ENCODE data around the gene LEUTX.

The LEUTX gene

DNA sequence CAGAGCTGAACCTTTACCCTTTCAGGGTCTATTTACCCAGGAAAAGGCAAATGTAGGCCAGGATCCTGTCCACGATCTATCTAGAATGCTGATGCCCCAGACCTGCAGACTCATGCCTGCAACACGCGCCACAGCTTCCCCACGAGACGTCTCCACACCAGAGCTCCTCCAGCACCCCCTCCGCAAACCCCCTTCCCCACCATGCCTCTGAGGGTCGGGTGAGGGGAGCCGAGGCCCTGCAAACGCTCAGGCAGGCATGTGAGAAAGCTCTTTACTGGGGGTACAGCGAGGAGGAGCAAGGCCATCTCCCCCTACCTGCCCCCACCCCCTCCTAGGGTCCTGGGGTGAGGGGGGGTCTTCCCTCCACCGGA lies 46.4 kb downstream of the LEUTX start:
- no peak for DNase-seq

DNA sequence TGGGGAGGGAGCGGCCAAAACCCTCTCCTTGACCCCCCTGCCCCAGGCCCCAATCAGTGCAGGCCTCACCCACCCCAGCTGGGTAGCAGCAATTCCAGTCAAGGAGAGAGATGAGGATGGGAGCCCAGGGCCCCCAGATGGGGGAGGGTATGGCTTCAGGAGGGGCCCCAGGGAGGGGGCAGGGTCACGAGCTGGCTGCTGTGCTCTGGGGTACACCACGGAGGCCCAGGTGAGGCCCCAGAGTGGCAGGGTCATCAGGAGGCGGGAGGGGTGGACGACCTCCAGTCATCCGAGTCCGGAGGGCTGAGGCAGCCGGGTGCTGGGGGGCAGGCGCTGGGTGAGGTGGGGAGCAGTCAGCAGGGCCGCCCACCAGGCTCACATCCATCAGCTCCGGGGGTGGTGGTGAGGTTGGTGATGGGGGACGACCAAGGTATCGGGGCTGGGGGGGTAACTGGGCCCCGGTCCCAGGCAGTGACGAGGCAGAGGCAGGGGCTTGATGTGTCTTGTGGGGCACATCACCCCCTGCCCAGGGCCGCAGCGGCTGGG lies 47.0 kb downstream of the LEUTX start:
- no peak for DNase-seq

DNA sequence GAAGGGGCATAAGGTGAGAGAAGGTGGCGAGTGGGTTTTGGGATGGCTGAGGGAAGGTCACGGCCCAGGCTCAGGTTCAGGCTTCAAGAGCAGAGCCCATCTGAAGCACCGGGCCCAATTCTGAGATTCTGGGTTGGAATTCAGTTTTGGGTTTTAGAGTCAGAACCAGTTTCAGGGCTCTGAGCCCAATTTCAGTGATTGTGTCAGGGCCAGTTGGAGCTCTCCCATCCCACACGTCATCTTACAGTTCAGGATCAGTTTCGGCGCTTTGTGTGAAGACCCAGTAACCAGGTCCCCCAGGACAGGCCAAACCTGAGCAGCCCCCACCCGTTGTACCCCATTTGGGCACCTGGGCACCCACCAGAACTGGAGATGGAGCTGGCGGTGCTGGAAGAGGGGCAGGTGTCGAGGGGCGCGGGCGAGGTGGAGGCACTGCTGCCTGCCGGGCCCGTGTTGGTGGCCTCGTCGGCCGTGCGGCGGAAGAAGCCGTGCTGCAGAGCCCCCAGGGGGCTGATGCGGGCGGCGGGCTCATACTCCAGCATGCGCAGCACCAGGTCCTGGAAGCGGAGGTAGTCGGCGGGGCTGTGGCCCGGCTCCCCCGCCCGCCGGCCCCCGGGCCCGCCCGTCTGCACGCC lies 47.8 kb downstream of the LEUTX start:
- DNase-seq = no peak

DNA sequence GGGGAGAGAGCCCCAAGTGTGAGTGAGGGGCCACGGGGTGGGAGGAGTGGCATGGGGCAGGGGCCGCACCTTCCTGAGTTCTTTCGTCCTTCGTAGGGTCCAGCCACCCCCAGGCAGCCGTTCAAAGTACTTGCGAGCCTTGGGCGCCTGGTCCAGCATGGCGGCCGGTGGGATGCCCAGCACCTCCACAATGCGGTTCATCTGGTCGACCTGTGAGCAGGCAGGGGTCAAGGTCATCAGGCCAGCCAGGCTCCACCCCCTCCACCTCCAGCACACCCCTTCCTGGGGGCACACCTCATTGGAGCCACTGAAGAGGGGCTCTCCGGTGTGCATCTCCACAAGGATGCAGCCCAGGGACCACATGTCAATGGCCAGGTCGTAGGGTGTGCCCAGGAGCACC lies 48.6 kb downstream of the LEUTX start:
- no peak for DNase-seq

DNA sequence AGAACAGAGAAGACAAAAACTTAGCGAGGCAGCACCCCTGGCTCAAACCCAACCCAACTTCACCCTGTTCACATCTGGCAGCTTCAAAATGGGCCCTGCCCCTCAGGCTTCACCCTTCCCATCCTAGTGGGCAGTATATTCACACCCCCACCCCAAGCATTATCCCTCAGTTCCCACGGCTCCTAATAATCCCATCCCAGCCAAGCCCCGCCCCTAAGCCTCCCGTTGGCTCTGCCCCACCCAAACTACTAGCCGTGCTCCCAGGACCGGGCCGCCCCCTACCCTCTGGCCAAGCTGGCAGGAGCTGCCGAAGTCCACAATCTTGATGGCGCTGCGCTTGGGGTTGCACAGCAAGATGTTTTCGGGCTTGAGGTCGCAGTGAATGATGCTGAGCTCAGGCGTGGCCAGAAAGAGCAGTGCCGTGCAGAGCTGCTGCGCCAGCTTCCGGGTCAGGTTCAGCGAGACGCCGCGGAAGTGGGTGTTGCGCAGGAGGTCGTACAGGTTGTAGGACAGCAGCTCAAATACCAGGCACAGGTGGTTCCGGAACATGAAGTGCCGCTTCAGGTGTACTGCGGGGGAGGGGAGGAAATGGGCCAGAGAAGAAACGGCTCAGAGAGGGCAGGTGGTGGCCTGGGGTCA lies 49.5 kb downstream of the LEUTX start:
- no peak for DNase-seq

DNA sequence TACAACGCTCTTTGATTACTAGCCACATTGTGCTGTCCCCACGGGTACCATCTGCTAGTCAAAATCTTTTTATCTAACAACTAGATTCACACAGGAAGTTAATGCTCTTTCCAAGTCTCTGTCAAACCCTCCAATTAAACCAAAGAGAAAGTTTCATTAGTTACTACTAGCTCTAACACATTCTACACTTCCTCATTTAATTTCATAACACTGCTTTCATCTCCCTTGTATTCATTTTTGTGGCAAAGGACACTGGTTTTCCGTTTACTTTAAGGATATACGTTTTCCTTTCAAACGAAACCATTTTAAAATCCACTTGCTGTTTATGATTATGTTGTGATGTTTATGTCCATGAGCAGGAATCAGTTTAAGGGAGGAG lies 50.0 kb downstream of the LEUTX start:
- DNase-seq = no peak

DNA sequence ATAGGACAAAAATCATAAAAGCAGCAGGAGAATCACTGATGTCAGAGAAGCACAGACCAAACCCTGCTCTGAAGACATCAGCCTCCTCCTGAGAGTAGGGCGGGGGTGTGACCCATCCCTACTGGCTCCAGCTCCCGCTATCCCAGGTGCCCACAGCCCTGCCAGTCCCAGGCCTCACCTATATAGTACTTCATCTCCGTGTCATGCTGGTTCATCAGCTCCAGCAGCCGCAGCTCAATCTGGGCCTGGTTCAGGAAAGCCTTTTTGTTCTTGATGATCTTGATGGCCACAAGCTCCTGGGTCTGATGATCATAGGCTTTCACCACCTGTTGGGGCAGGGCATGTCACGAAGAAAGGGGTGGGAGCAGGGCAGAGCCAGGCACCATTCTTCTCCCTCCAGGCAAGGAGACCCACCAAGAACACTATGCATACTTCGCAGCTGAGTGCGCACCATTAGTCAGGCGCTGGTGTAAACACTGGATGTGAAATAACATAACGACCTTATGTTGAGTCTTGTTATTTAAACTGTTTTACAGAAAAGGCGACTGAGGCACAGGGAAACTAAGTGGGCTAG lies 51.1 kb downstream of the LEUTX start:
- no peak for DNase-seq

DNA sequence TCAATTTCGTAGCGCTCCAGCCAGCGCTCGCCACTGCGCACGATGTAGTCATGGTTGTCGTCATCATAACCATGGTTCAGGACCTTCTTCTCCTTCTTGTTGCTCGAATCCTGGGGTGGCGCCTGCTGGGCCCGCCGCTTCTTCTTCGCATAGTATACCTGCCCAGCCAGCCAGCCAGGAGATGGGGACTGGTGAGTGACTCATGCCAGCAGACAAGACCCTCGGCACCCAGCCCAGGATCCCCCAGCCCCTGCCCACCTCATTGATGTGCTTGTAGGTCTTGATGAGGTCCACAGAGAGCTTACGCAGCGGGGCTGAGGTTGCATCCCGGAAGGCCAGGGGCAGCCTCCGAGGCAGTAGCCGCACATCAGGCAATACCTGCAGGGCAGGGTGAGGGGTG lies 51.8 kb downstream of the LEUTX start:
- no peak for DNase-seq

DNA sequence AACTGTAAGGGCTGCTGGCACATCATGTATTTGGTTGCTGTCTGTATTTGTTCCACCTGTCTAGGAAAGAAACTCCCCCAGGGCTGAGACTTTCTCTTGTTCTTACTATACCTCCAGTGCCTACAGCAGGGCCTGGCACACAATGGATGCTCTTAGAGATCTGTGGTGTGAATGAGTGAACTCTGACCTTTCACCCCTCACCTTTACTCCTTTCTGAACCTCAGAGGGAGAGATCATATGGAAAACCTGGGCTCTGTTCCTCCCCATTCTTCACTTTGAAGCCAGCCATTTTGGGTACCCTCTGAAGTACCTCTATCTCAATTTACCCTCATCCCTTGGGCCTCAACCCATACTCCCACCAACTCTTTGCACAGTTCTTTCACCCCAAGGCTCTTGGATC lies 52.2 kb downstream of the LEUTX start:
- no peak for DNase-seq

DNA sequence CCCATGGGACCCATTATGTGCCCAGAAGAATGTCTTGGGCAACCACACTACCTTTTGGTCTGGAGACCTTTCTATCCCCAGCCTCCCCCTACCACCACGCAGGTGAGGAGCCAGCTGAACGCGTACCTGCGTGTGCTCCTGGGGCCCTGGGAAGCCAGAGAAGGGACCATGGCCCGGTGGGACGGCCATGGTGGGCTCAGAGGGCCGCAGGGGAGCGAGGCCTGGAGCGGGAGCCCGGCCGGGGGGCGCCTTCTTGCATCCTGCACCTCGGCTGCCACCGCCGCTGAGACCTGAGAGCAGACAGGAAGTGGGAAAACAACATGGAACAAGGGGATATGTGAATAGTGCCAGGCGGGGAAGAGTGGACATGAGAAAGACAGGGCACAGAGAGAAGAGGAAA lies 53.0 kb downstream of the LEUTX start:
- DNase-seq = no peak

DNA sequence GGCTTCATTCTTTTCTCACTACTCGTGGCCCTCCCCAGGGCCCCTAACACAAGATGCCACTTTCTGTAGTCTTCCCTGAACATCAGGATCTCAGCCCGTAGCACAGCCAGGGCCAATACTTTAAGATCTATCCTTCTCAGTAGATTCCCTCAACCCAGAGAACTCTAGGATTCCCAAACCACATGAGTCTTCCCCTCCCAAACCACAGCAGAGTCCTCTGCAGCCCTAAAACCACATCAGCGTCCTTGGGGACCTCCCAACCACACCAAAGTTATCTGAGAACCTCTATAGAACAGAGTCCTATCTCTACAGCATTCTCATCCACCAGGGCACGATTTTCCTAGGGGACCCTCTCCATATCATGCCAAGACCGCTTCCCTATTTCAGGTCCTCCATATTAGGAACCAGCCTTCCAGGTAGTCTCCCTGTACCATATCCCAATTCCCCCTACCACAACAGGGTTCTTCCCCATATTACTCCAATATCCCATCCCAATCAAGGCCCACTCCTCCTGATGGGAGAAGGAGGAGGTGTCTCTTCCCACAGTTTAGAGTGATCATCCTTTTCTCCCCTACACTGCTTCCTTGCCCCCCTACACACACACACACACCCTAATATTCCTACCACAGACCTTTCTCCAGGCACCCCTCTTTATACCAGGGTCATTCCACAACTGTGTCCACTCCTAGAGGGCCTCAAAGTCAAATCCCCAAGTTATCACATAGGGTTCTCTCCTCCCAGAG lies 53.9 kb downstream of the LEUTX start:
- DNase-seq = no peak

DNA sequence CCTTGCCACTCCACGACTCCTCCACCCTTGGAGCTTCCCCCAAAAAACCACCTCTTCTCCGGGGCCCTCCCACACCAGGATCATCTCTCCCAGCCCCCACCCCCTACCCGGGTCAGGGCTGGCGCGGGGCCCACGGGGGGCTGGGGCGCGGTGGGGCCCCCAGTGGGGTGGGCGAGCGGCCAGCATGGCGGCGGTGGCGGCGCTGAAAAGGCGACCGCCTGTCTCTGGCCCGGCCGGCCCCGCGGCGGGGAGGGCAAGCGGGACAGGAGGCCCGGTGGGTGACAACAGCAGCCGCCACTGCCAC lies 54.5 kb downstream of the LEUTX start:
- DNase-seq = no peak

DNA sequence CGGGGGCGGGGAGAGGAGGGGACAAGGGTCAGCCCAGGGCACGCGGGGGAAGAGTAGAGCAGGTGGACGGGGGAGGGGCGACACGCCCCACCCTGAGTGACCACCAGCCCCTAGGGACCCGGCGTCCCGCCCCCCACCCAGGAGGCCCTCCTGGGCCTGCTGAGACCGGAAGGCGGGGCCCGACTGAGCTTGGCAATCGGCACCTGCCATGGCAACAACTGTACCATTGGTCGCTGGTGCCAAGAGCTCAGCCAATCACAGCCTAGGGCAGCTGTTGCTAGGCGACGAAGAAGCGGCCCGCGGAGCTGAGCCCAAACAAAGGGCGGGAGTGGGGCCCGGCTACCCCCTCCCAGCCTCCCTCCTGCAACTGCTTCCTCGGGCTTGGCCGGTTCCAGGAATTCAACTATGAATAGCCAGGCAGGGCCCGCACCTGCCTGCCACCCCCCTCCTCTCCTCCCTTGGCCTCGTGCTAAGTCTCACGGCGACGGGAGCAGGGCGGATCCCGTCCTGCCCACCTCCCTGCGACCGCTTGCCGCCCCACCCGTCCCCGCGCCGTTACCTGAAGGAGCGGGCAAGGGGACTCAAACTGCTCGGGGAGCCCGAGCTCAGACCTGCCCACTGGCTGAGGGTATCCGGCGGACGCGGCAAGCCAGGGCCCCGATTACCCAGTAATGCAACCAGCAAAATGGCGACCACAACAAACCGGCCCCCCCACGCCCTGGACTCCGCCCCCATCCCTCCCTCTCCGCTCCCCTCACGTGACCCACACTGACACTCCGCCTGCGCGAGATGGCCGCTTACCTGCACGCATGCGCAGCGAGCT lies 55.0 kb downstream of the LEUTX start, which contains the start of gene DYRK1B:
DYRK1B (minus strand) TSS at position 699 of the 823 bp plus-strand sequence. CDS start 2,295 bp downstream, outside the sequence.
- peak; percentile 96 for DNase-seq

DNA sequence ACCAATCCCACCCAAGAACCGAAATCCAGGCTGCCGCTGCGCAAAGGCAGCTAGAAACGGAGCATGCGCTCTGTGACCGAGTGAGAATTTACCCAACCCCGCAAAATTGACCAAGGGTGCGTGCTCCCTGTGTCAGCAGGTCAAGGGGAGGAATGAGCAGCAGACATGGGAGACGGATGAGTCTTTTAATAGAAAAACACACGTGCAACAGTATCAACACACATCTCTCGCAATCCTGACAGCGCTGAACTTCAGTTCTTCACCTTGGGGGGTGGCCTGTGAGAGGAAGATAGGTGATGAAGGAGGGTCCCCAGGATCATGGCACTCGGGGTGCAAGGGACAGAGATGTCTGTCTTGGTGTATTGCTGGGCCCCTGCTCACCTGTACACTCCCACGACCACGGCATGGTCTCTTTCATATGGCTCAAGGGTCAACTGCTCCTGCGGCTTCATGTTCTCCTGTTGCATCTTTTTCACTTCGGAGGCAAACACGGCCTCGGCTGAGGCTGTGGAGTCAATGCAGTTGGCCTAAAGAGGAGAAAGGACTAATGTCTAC lies 55.7 kb downstream of the LEUTX start:
- DNase-seq = no peak
